ENCODE data around the gene CASZ1. TPM values are rescaled to one million over a fixed set of nuclear protein-coding genes. Genes with fewer than 3 reads are reported as not detected.

The CASZ1 gene
- total RNA-seq, 1 experiment from 2014 or later, result 3.9 TPM

DNA sequence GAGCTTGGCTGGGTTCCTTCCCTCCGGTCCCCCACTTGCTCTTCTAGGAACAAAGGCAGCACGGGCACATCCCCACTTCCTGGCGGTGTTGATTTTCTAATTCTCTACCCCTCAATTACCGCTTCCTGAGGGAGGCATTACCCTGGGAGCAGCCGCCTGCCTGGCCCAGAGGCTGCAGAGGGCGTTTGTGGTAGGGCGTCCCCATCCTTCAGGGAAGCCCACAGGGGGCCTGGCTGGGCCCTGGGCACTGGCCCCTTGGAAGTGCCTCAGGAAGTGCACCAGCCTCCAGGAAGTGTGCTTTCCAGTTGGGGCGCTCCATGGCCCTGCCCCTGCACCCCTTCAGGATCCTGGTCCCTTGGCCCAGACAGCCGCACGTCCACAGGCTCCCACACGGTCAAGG is 42.1 kb upstream of the CASZ1 start:
- Histone ChIP-seq H3K79me2 (ENCODE audit: insufficient read depth, low read length) (no peaks in the 10 kb centered on the region), H3K4ac (ENCODE audit: low read depth, low read length) (no peak overlapping the region), H3K27ac (ENCODE audit: insufficient read length, low read depth, low read length) (no peak overlapping the region), H3T11ph (ENCODE audit: low read length) (no peak overlapping the region), H4K5ac (ENCODE audit: insufficient read length, low read depth, low read length) (no peak overlapping the region), H2AK5ac (ENCODE audit: insufficient read length, low read length) (no peak overlapping the region), H3K27me3 (ENCODE audit: insufficient read depth, low read length) (no peaks in the 10 kb centered on the region), H2BK5ac (ENCODE audit: insufficient read length, low read length) (no peak overlapping the region), H3K9ac (ENCODE audit: extremely low read depth, insufficient read length, low read length) (no peak overlapping the region), H3K14ac (ENCODE audit: insufficient read depth, low read length) (no peak overlapping the region), H2BK12ac (ENCODE audit: insufficient read length, low read depth, low read length) (no peak overlapping the region), H4K8ac (replicated peaks; ENCODE audit: insufficient read length, low read depth, low read length) (no peak overlapping the region), H3K9me3 (ENCODE audit: control insufficient read depth, low read depth, low read length) (no peaks in the 10 kb centered on the region), H2BK15ac (ENCODE audit: low read depth, low read length) (no peak overlapping the region), H3K4me1 (ENCODE audit: insufficient read depth, low read length) (peaks cover 4% of the 10 kb centered on the region; the same call in 1 of the 2 replicates), H4K20me1 (ENCODE audit: control insufficient read depth, insufficient read depth, insufficient read length) (no peaks in the 10 kb centered on the region), H3K23ac (ENCODE audit: insufficient read length, low read depth, low read length) (no peak overlapping the region), H2AFZ (ENCODE audit: low read length) (no peak overlapping the region), H3K56ac (ENCODE audit: insufficient read length, low read depth, low read length) (no peak overlapping the region), H3K18ac (ENCODE audit: insufficient read length, low read depth, low read length) (no peak overlapping the region), H2BK120ac (ENCODE audit: low read depth, low read length, poor library complexity, severe bottlenecking) (no peak overlapping the region), H3K23me2 (ENCODE audit: insufficient read length, low read depth, low read length, poor library complexity, severe bottlenecking) (peaks cover 3% of the 10 kb centered on the region), H3K79me1 (ENCODE audit: insufficient read depth, low read depth, low read length, poor library complexity, severe bottlenecking) (no peaks in the 10 kb centered on the region), H3K4me2 (ENCODE audit: insufficient read depth, insufficient read length, low read length) (no peak overlapping the region), H2BK20ac (ENCODE audit: low read depth, low read length, poor library complexity, severe bottlenecking) (no peak overlapping the region), H4K91ac (ENCODE audit: insufficient read length, low read depth, low read length) (no peak overlapping the region)
- DNase-seq, result no peak
- peaks cover 1 to 2% of the 10 kb centered on the region in 2 experiments; a peak in 4 of 5 replicates for H3K9me3 Mint-ChIP-seq
- no peak for TF ChIP-seq CTCF (conservative IDR thresholded peaks at IDR 0.05)
- H3K27me3 Mint-ChIP-seq (ENCODE audit: low read depth), result peaks cover 9% of the 10 kb centered on the region
- H3K4me3 Mint-ChIP-seq, result no peak overlapping the region
- H3K27ac Mint-ChIP-seq, result no peak overlapping the region; a peak in 1 of 7 replicates
- WGBS (ENCODE audit: extremely low coverage, insufficient read length, low lambda C conversion rate), result no CpG with 5 or more reads among the region's 11 CpGs
- H3K36me3 Mint-ChIP-seq (ENCODE audit: insufficient read depth in 1 of 3, low read depth in 3 of 3), result peaks cover 0 to 2% (median under 1%) of the 10 kb centered on the region in 3 experiments; a peak in 3 of 7 replicates
- H3K4me1 Mint-ChIP-seq, result peaks cover 36% of the 10 kb centered on the region in 2 experiments

Measured in H9 (cell line).